ENCODE measurements around the gene FBXL17. TPM values are rescaled to one million over a fixed set of nuclear protein-coding genes. Genes with fewer than 3 reads are reported as not detected.

Gene FBXL17
- total RNA-seq, 1 experiment from 2014 or later = 11.6 TPM

DNA sequence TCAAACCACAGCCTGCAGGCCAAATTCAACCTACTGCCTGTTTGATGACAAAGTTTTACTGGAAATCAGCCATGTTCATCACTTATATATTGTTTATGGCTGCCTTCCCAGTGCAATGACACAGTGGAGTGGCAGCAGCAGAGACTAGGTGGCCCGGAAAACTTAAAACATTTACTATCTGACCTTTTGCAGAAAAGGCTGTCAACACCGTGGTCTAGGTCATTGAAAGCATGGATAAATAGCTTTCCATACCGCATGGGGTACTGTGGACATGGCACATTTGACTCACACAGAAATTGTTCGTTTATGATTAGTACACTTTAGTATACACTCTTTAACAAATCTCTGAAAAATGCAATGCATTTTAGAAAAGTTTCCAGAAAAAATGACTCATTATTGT lies 412.9 kb downstream of the FBXL17 start:
- no peaks in the 10 kb centered on the region for H3K36me3 ChIP-seq (ENCODE audit: control insufficient read depth, insufficient read depth, low read length)
- no peaks in the 10 kb centered on the region for H3K27me3 ChIP-seq (replicated peaks; ENCODE audit: control insufficient read depth, insufficient read depth, low read length)
- DNase-seq = no peak
- Mint-ChIP-seq H3K36me3 (ENCODE audit: insufficient read depth, unreplicated experiment) (no peaks in the 10 kb centered on the region), H3K4me3 (ENCODE audit: unreplicated experiment) (no peak overlapping the region), H3K9me3 (ENCODE audit: unreplicated experiment) (no peaks in the 10 kb centered on the region), H3K27me3 (ENCODE audit: insufficient read depth, unreplicated experiment) (peaks cover 2% of the 10 kb centered on the region), H3K4me1 (ENCODE audit: low read depth, unreplicated experiment) (no peaks in the 10 kb centered on the region), H3K27ac (ENCODE audit: unreplicated experiment) (no peak overlapping the region)
- no TSS peak for BruUV-seq (replicated peaks)
- TF ChIP-seq, protein P1, sequence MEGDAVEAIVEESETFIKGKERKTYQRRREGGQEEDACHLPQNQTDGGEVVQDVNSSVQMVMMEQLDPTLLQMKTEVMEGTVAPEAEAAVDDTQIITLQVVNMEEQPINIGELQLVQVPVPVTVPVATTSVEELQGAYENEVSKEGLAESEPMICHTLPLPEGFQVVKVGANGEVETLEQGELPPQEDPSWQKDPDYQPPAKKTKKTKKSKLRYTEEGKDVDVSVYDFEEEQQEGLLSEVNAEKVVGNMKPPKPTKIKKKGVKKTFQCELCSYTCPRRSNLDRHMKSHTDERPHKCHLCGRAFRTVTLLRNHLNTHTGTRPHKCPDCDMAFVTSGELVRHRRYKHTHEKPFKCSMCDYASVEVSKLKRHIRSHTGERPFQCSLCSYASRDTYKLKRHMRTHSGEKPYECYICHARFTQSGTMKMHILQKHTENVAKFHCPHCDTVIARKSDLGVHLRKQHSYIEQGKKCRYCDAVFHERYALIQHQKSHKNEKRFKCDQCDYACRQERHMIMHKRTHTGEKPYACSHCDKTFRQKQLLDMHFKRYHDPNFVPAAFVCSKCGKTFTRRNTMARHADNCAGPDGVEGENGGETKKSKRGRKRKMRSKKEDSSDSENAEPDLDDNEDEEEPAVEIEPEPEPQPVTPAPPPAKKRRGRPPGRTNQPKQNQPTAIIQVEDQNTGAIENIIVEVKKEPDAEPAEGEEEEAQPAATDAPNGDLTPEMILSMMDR (IDR thresholded peaks at IDR 0.05; ENCODE audit: insufficient read depth in 1 of 2, low read depth in 1 of 2, low read length in 1 of 2, severe bottlenecking in 1 of 2, unreplicated experiment in 1 of 2) = no peak
- H3K4me3 ChIP-seq (ENCODE audit: low read depth, low read length) = no peak overlapping the region
- H3K4me1 ChIP-seq = no peaks in the 10 kb centered on the region
- intact Hi-C loops (cut with micrococcal nuclease; ENCODE audit: unreplicated experiment) = no loop called here
- ChIA-PET POLR2A (no interaction called here), CTCF (no interaction called here)
- H3K9me3 ChIP-seq = no peaks in the 10 kb centered on the region

DNA sequence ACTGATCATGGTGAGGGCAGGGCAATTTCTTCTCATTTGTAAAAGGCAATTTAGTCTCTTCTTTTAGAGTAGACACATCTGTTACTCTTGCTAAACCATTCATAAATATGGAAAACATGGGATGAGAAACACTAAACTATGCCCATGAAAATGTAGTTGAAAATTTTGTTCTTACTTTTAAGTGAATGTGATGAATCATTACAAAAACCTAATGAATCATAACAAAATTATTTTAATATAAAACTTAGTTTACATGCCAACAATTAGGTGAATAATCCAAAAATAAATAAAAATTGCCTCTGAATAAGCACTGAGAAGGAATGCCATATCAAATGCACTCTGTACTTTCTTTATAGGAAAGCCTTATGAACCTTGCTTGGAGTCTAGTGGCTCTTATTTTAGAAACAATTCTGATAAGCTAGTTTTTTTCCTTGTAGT lies 413.5 kb downstream of the FBXL17 start:
- TF ChIP-seq, protein P1 (IDR thresholded peaks at IDR 0.05; ENCODE audit: insufficient read depth in 1 of 2, low read depth in 1 of 2, low read length in 1 of 2, severe bottlenecking in 1 of 2, unreplicated experiment in 1 of 2) = no peak
- CTCF ChIA-PET = no interaction called here
- POLR2A ChIA-PET = no interaction called here
- no peaks in the 10 kb centered on the region for H3K36me3 ChIP-seq (ENCODE audit: control insufficient read depth, insufficient read depth, low read length)
- no peak overlapping the region for H3K4me3 ChIP-seq (ENCODE audit: low read depth, low read length)
- no peaks in the 10 kb centered on the region for H3K9me3 Mint-ChIP-seq (ENCODE audit: unreplicated experiment)
- no peaks in the 10 kb centered on the region for H3K27me3 ChIP-seq (replicated peaks; ENCODE audit: control insufficient read depth, insufficient read depth, low read length)
- no peaks in the 10 kb centered on the region for H3K36me3 Mint-ChIP-seq (ENCODE audit: insufficient read depth, unreplicated experiment)
- intact Hi-C loops (cut with micrococcal nuclease; ENCODE audit: unreplicated experiment) = no loop called here
- no peaks in the 10 kb centered on the region for H3K4me1 ChIP-seq
- no peak for DNase-seq
- H3K27ac Mint-ChIP-seq (ENCODE audit: unreplicated experiment) = no peak overlapping the region
- no peak overlapping the region for H3K4me3 Mint-ChIP-seq (ENCODE audit: unreplicated experiment)
- no peaks in the 10 kb centered on the region for H3K9me3 ChIP-seq
- peaks cover 2% of the 10 kb centered on the region for H3K27me3 Mint-ChIP-seq (ENCODE audit: insufficient read depth, unreplicated experiment)
- no TSS peak for BruUV-seq (replicated peaks)
- H3K4me1 Mint-ChIP-seq (ENCODE audit: low read depth, unreplicated experiment) = no peaks in the 10 kb centered on the region

DNA sequence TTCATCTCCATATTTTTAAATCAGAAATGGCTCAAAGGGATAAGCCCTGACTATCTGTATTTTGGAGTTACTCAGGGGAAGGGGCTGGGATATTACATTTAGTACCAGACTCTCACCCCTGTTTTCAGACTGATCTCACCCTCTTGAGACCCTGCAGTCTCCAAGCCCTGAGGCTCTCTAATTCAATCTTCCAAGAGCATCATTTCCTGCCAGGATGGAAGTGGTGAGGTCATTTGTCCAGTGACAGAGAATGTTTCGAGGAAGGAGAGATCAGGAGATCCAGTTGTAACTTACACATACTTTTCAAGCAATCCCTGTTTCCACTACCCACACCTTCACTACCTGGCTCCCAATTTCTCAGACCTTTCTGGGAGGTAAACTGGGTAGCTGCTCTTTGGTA lies 415.7 kb downstream of the FBXL17 start:
- ChIA-PET POLR2A (no interaction called here), CTCF (no interaction called here)
- Mint-ChIP-seq H3K27me3 (ENCODE audit: insufficient read depth, unreplicated experiment) (peaks cover 2% of the 10 kb centered on the region), H3K36me3 (ENCODE audit: insufficient read depth, unreplicated experiment) (no peaks in the 10 kb centered on the region), H3K4me3 (ENCODE audit: unreplicated experiment) (no peak overlapping the region), H3K27ac (ENCODE audit: unreplicated experiment) (no peak overlapping the region), H3K4me1 (ENCODE audit: low read depth, unreplicated experiment) (no peaks in the 10 kb centered on the region), H3K9me3 (ENCODE audit: unreplicated experiment) (no peaks in the 10 kb centered on the region)
- no peaks in the 10 kb centered on the region for H3K36me3 ChIP-seq (ENCODE audit: control insufficient read depth, insufficient read depth, low read length)
- H3K9me3 ChIP-seq = no peaks in the 10 kb centered on the region
- intact Hi-C loops (cut with micrococcal nuclease; ENCODE audit: unreplicated experiment) = no loop called here
- no peak overlapping the region for H3K4me3 ChIP-seq (ENCODE audit: low read depth, low read length)
- BruUV-seq (replicated peaks) = no TSS peak
- H3K27me3 ChIP-seq (replicated peaks; ENCODE audit: control insufficient read depth, insufficient read depth, low read length) = no peaks in the 10 kb centered on the region
- TF ChIP-seq, protein P1 (IDR thresholded peaks at IDR 0.05; ENCODE audit: insufficient read depth in 1 of 2, low read depth in 1 of 2, low read length in 1 of 2, severe bottlenecking in 1 of 2, unreplicated experiment in 1 of 2) = no peak
- H3K4me1 ChIP-seq = no peaks in the 10 kb centered on the region
- DNase-seq = no peak

Measured in Caco-2 (cell line).